ENCODE data around the gene SAYSD1.

SAYSD1 gene

GRCh38 chr6:39056191-39056590 is 58.8 kb downstream of the SAYSD1 start:
- no peak for DNase-seq

DNA sequence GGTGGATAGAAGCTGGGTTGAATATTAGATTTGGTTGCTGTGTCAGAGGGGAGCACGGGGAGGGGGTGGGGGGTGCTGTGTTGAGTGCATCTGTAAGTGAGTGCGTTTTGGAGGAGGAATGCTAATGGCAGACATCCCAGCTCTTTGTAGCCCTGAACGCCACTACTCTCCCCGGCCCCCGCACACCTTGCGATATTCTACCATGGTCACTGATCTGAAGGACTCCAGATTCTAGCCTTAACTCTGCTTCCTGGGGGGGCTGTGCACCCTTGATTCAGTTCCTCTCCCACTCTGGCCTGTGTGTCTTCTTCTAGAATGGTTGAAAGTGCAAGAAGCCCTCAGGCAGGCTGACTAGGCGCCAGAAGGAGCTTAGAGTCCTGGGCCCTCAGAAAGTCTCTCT is 59.3 kb downstream of the SAYSD1 start:
- DNase-seq, result no peak

- no peak for DNase-seq
These were observed 60.3 kb downstream of the SAYSD1 start for GRCh38 chr6:39054577-39055142.

All from OCI-M1 (cell line).